Activated CD4-positive, CD25-positive, alpha-beta regulatory T cell treated with anti-CD3 and anti-CD28 coated beads, Interleukin-2, amount 50 U/mL, for 72 hours (primary cell): ENCODE measurements around the gene ZNF439.
"Not testable (repeated sequence)": the region's sequence is repeated elsewhere in the genome, so short reads cannot be mapped to it uniquely, and the experiment has no call there.

ENCODE experiments used
- DNase-seq: peaks from one replicate; pipeline ENCODE4 v3.0.0; 2021

The ZNF439 gene

GRCh38 chr19:11848594-11849469 is at the start of gene ZNF439:
Gene ZNF439, plus strand, starts transcription at chr19:11848726. Its CDS starts 142 bp downstream, at chr19:11848868.
- DNase-seq = peak; percentile 89

GRCh38 chr19:11806354-11807098 is 42.0 kb upstream of the ZNF439 start:
- no peak for DNase-seq

GRCh38 chr19:11807099-11807380 is 41.5 kb upstream of the ZNF439 start:
- no peak for DNase-seq

GRCh38 chr19:11813703-11814028 is 34.9 kb upstream of the ZNF439 start:
- DNase-seq = no peak

- peak; percentile 93 for DNase-seq
Measured at GRCh38 chr19:11814029-11814699, 34.4 kb upstream of the ZNF439 start, which contains the start of gene ZNF440. Gene ZNF440, plus strand, starts transcription at chr19:11814273. Its CDS starts 175 bp downstream, at chr19:11814448.

- DNase-seq = no peak
Measured at GRCh38 chr19:11814700-11815035, 33.9 kb upstream of the ZNF439 start.

- no peak for DNase-seq
Measured at GRCh38 chr19:11821474-11822109, 26.9 kb upstream of the ZNF439 start.

DNA sequence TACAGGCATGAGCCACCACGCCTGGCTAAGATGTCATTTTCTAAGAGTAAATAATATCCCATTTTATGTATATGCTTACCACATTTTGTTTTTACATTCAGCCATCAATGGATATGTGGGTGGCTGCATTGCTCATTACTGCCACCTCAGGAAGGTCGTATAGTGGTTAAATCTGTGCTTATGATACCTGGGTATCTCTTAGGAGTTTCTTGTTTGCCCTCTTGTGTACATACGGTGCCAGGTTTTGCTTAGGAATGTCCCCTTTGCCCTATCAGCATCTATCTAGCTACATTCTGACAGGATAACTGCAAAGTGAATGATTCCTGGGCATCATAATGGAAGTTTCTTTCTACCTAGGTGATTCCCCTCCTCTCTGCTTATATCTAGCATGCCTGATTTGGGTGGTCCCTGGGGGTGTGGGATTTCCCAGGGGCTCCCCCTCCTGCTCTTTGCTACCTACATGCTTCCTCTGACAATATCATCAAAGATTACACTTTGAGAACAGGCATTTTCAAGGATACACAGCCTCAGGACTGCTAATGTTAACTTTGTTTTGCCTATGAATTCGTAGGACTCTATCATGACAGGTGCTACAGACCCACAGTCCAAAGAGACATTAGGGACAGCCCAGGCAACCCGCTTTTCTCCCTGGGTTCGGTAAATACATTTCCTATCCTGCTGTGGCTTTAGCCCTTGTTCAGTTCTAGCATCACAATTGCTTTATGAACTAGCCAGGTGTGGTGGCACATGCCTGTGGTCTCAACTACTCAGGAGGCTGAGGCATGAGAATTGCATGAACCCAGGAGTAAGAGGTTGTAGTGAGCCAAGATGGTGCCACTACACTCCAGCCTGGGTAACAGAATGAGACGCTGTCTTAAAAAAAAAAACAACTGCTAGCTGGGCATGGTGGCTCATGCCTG is 19.3 kb upstream of the ZNF439 start:
- DNase-seq = not testable (repeated sequence)

DNA sequence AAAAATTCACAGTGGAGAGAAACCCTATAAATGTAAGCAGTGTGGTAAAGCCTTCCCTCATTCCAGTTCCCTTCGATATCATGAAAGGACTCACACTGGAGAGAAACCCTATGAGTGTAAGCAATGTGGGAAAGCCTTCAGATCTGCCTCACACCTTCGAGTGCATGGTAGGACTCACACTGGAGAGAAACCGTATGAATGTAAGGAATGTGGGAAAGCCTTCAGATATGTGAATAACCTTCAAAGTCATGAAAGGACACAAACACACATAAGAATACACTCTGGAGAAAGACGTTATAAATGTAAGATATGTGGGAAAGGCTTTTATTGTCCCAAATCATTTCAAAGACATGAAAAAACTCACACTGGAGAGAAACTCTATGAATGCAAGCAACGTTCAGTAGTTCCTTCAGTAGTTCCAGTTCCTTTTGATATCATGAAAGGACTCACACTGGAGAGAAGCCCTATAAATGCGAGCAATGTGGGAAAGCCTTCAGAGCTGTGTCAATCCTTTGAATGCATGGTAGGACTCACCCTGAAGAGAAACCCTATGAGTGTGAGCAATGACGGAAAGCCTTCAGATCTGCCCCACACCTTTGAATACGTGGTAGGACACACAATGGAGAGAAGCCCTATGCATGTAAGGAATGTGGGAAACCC is 16.1 kb upstream of the ZNF439 start:
- DNase-seq = no peak

DNA sequence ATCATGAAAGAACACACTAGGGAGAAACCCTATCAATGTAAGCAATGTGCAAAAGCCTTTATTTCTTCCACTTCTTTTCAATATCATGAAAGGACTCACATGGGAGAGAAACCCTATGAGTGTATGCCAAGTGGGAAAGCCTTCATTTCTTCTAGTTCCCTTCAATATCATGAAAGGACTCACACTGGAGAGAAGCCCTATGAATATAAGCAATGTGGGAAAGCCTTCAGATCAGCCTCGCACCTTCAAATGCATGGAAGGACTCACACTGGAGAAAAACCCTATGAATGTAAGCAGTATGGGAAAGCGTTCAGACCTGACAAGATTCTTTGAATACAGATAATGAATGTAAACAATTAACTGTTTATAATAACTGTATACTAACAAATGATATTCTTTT is 15.0 kb upstream of the ZNF439 start:
- DNase-seq = no peak

GRCh38 chr19:11835626-11836066 is 12.9 kb upstream of the ZNF439 start:
- not testable (repeated sequence) for DNase-seq

DNA sequence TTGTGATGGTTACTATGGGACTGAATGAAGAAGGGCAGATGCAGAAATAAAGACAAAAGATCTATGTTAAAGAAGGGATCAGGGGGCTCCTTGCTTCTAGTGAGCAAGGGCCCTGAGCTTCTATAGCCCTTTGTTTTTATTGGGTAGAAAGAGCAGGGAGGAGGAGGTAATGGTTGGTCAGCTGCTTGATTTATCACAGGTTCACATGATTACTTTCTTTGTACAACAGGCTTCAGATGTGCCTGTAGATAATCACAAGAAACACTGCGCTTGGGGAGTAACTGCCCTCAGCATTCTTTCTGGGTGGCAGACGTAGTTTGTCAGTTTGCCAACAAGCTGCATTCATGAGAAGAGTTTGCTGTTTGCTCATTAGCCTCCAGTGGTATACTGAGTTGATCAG is 4.8 kb upstream of the ZNF439 start:
- no peak for DNase-seq

DNA sequence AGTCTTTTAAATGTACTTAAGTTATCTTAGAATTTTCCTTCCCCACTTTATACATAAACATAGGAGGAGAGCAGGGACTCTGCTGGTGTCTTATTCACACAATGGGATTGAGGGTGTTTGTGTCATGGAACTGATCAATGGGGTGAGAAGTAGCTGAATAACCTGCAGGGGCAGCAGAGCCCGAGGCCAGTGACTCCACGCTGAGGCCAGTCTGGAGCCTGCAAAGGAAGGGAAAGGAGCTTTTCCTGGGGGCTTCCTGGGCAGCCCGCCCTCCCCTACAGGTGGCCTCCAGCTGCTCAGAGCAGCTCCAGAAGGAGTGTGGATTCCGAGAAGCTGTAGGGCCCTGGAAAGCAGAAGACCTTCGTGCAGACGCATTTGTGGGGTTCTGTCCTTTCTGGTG is 911 bp upstream of the ZNF439 start:
- not testable (repeated sequence) for DNase-seq

DNA sequence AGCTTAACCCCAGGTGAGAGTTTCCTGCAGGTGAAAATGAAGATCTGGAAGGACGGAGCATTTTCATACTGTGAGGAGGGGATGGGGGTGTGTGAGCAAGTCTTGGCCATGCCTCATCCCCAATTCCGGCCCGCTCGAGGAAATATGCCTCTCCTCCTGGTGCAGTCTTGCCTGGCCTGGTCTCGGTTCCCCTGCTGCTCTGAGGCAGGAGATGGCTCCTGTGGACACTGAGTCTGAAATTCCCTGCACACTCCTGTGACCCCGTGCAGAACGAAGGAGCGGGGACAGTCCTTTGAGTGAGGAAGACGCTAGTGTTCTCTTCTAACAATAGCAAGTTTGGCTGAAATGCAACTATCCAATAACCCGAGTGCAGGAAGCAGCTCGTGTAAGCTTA is 329 bp upstream of the ZNF439 start:
- DNase-seq = no peak

DNA sequence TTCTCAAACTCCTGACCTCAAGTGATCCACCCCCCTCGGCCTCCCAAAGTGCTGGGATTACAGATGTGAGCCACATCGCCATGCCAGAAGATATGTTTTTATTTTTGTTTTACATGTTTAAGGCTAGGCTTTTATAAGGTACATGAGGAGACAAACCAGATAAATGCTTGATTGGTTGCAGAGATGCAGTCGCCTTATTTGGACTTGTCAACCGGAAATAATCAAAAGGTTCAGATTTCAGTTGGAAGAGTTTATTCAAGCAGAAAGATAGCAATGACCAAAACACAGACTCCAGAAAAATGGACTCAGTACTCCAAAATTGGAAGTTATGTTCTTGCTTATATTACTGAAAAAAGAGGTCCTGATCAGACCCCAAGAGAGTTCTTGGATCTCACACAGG is 1.8 kb downstream of the ZNF439 start:
- DNase-seq = not testable (repeated sequence)

DNA sequence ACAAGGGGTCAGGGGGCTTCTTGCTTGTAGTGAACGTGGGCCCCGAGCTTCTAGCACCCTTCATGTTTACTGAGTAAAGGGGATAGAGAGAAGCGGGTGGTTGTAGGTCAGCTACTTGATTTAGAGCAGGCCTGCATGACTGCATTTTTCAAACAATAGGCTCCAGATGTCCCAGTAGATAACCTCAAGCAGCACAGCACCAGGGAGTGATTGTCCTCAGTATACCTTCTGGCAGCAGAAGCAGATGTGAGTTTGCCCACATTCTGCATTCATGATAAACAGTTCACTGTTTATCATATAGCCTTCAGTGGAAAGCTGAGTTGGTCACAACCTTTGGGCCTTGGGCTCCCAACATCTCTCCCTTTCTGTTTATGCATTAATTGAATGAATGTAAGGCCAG is 4.8 kb downstream of the ZNF439 start:
- DNase-seq = no peak

DNA sequence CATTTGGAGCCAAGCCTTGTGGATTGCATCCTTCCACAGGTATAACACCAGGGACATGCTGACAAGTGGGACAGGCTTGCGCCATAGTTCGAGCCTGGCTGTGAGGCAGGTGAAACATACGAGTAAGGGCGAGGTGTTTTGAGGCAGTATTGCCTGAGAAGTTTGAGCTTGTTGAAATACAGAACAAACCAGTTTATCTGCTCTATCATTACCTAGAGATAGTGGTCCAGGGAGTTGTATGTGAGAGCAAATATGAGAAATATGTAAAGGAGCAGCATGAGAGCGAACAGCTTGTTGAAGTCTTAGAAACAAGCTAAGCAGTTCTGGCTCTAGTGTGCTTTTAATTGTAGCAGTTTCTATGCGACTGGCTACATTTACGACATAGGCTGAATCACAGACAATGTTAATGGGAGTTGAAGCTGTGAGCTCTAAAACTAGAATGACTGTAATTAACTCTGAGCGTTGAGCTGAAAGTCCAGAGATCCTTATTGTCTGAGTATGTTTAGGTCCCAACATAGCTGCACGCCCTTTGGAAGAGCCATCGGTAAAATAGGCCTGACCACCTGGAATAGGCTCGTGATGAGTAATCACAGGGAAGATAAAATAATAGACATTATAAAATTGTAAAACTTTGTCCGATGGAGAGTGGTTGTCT is 8.2 kb downstream of the ZNF439 start:
- DNase-seq = no peak

DNA sequence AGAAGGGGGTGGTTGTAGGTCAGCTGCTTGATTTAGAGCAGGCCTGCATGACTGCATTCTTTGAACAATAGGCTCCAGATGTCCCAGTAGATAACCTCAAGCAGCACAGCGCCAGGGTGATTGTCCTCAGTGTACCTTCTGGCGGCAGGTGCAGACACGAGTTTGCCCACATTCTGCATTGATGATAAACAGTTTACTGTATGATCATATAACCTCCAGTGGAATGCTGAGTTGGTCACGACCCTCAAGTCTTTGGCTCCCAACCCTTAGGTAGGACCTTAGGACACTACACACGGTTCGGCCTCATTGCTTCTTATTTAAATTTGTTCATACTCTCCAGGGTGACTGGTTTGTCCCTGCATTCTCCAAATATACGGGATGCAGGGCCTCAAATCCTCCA is 12.2 kb downstream of the ZNF439 start:
- DNase-seq = no peak

DNA sequence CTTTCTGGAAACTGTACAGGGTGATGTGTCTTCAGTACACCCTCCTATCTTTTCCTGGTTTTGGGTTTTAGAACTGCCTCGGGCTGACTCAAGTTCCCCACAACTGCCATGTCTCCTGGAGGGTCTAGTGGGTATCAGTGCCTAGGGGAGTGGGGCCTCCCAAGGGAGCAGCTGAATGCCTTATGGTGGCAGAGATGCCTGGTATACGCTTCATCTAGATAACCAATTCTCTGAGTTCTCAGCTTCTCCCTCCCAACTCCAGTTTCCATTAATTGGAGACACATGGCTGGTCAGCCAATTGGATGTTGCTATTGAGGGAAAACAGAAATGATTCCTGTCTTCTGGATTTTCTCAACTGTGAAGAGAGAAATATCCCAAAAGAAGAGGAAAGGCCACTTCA is 12.8 kb downstream of the ZNF439 start:
- no peak for DNase-seq

- DNase-seq = not testable (repeated sequence)
Measured at GRCh38 chr19:11867766-11868165, 19.2 kb downstream of the ZNF439 start.

- no peak for DNase-seq
Measured at GRCh38 chr19:11868188-11868587, 19.7 kb downstream of the ZNF439 start.
